ENCODE results near the gene EZR.

The EZR gene

DNA sequence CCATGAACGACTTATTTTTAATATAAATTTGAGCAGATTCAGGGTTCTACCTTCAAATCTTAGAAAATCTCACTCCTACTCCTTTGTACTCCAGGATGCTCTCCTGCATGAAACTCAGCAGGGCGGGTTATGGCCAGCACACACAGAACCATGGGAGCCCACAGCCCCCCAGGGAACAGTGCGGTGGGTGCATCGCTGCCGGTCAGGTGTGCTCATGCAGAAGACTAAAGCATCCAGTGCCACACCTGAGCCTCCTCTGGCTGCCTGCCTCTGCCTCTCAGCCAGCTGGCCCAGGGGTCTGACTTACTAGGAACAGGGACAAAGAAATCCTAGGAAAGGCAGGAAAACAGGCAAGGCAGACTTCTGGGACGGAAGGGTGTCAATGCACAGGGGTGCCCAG is 31.8 kb downstream of the EZR start:
- H3K27me3 ChIP-seq (ENCODE audit: control insufficient read depth in 1 of 2, insufficient read depth in 2 of 2, low read length in 2 of 2), result no peaks in the 10 kb centered on the region
- no peak overlapping the region for H3K9ac ChIP-seq (ENCODE audit: low read length)
- no peak overlapping the region for H3K27ac ChIP-seq (ENCODE audit: low read depth, low read length)
- no peaks in the 10 kb centered on the region for H3K9me3 ChIP-seq (ENCODE audit: low read length)
- peaks cover 51% of the 10 kb centered on the region for H3K36me3 ChIP-seq (ENCODE audit: insufficient read depth, low read length)
- H3K4me3 ChIP-seq (ENCODE audit: low read depth in 1 of 2, low read length in 2 of 2), result no peak overlapping the region
- H3K4me1 ChIP-seq (ENCODE audit: insufficient read depth, low read length), result no peaks in the 10 kb centered on the region

DNA sequence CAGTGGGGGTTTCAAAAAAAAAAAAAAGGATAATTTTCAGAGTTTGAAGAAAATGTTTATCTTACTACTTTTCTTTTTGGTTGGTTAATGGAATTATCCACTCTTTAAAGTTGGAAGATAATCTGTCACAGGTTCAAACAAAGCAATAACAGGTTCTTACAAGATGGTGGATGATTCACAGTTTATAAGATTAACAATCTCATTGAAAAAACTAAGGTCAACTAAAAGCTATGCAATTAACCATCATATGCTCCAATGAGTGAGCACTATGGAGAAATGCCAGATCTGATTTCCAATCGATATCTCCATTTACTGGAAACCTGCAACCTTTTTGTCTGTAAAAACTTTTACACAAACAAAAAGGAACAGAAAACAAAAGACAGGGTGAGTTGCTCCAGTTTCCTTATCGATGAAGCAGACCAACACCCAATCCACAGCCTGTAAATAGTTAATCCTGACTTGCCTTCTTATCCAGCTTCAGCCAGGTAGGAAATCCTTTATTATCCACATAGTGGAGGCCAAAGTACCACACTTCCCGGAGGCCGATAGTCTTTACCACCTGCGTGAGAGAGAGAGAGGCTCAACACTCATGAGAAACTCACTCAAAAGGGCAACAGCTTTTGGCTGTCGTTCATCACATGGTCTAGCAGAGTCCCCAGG is 32.4 kb downstream of the EZR start:
- no peaks in the 10 kb centered on the region for H3K27me3 ChIP-seq (ENCODE audit: control insufficient read depth in 1 of 2, insufficient read depth in 2 of 2, low read length in 2 of 2)
- H3K27ac ChIP-seq (ENCODE audit: low read depth, low read length), result no peak overlapping the region
- H3K36me3 ChIP-seq (ENCODE audit: insufficient read depth, low read length), result peaks cover 57% of the 10 kb centered on the region
- no peak overlapping the region for H3K4me3 ChIP-seq (ENCODE audit: low read depth in 1 of 2, low read length in 2 of 2)
- no peaks in the 10 kb centered on the region for H3K4me1 ChIP-seq (ENCODE audit: insufficient read depth, low read length)
- no peaks in the 10 kb centered on the region for H3K9me3 ChIP-seq (ENCODE audit: low read length)
- H3K9ac ChIP-seq (ENCODE audit: low read length), result no peak overlapping the region

DNA sequence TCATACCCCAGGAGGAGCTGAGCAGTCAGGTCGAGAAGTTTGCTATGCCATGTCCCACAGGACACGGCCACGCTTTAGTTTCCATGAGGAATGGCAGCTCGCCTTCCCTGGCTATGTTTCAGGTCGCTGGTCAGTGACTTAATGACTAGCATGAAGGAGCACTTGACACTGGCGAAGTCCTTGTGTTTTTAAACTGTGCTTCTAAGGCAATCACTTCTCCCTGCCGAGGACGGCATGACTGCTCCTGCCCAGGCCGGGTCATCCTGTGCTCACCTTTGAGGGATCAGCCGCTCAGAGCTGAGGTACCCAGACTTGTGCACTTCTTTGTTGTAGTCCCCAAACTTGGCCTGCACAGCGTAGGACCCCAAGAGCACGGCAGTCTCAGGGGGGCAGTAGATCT is 34.1 kb downstream of the EZR start:
- no peaks in the 10 kb centered on the region for H3K27me3 ChIP-seq (ENCODE audit: control insufficient read depth in 1 of 2, insufficient read depth in 2 of 2, low read length in 2 of 2)
- H3K36me3 ChIP-seq (ENCODE audit: insufficient read depth, low read length), result peaks cover 72% of the 10 kb centered on the region
- H3K9ac ChIP-seq (ENCODE audit: low read length), result no peak overlapping the region
- no peak overlapping the region for H3K4me3 ChIP-seq (ENCODE audit: low read depth in 1 of 2, low read length in 2 of 2)
- no peaks in the 10 kb centered on the region for H3K9me3 ChIP-seq (ENCODE audit: low read length)
- no peak overlapping the region for H3K27ac ChIP-seq (ENCODE audit: low read depth, low read length)
- H3K4me1 ChIP-seq (ENCODE audit: insufficient read depth, low read length), result no peaks in the 10 kb centered on the region

DNA sequence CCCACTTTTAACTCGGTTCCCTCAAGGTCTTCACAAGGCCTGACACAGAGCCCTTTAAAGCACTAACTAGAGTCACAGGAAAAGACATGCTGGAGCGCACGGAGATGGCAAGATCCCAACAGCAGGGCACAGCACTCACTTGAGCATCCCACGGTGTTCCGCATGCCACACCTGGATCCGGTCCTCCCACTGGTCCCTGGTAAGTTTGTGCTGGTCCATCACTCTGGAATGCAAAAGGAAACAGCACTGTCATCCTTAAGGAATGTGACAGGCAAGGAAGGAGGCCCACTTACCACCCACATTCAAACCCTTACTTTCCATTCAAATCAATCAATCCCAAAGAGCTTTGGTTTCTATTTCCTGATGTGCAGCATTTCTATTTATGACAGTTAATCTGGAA is 34.7 kb downstream of the EZR start:
- Histone ChIP-seq H3K36me3 (ENCODE audit: insufficient read depth, low read length) (peaks cover 72% of the 10 kb centered on the region), H3K9ac (ENCODE audit: low read length) (no peak overlapping the region), H3K27me3 (ENCODE audit: control insufficient read depth in 1 of 2, insufficient read depth in 2 of 2, low read length in 2 of 2) (no peaks in the 10 kb centered on the region), H3K4me3 (ENCODE audit: low read depth in 1 of 2, low read length in 2 of 2) (no peak overlapping the region), H3K27ac (ENCODE audit: low read depth, low read length) (no peak overlapping the region), H3K4me1 (ENCODE audit: insufficient read depth, low read length) (no peaks in the 10 kb centered on the region), H3K9me3 (ENCODE audit: low read length) (no peaks in the 10 kb centered on the region)

DNA sequence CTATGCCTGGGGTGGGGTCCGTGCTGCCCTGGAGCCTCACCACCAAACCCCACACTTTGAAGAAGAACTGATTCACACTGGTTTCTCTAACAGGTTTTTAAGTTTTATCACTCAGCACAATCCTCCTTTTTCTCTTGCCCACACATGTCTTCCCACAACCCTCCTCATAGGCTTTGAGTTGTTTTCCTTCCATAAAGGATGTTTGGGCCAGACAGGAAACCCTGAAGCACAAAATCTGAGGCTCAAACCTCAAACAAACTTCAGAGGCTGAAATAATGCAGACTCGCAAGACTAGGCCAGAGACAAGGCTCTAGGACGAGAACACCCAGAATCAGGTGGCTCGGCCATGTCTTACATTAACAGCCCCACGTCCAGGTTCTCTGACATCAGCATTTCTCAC is 35.3 kb downstream of the EZR start:
- Histone ChIP-seq H3K36me3 (ENCODE audit: insufficient read depth, low read length) (peaks cover 72% of the 10 kb centered on the region), H3K27ac (ENCODE audit: low read depth, low read length) (no peak overlapping the region), H3K9me3 (ENCODE audit: low read length) (no peaks in the 10 kb centered on the region), H3K4me3 (ENCODE audit: low read depth in 1 of 2, low read length in 2 of 2) (no peak overlapping the region), H3K27me3 (ENCODE audit: control insufficient read depth in 1 of 2, insufficient read depth in 2 of 2, low read length in 2 of 2) (no peaks in the 10 kb centered on the region), H3K4me1 (ENCODE audit: insufficient read depth, low read length) (no peaks in the 10 kb centered on the region), H3K9ac (ENCODE audit: low read length) (no peak overlapping the region)

DNA sequence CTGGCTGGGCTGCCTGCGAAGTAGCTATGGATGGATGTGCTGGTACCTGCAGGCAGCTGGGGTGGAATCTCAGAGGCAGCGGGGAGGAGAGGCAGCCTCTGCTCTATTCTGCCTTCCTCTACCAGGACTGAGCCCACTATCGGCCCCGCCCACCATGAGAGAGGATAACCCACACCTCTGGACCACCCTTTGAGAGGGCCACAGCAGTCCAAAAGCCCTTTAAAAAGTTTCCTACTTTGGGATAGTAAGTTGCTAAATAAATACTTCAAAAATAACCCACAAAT is 36.1 kb downstream of the EZR start:
- H3K36me3 ChIP-seq (ENCODE audit: insufficient read depth, low read length), result peaks cover 78% of the 10 kb centered on the region
- H3K27ac ChIP-seq (ENCODE audit: low read depth, low read length), result no peak overlapping the region
- no peak overlapping the region for H3K4me3 ChIP-seq (ENCODE audit: low read depth in 1 of 2, low read length in 2 of 2)
- no peaks in the 10 kb centered on the region for H3K9me3 ChIP-seq (ENCODE audit: low read length)
- no peaks in the 10 kb centered on the region for H3K27me3 ChIP-seq (ENCODE audit: control insufficient read depth in 1 of 2, insufficient read depth in 2 of 2, low read length in 2 of 2)
- no peaks in the 10 kb centered on the region for H3K4me1 ChIP-seq (ENCODE audit: insufficient read depth, low read length)
- H3K9ac ChIP-seq (ENCODE audit: low read length), result no peak overlapping the region

DNA sequence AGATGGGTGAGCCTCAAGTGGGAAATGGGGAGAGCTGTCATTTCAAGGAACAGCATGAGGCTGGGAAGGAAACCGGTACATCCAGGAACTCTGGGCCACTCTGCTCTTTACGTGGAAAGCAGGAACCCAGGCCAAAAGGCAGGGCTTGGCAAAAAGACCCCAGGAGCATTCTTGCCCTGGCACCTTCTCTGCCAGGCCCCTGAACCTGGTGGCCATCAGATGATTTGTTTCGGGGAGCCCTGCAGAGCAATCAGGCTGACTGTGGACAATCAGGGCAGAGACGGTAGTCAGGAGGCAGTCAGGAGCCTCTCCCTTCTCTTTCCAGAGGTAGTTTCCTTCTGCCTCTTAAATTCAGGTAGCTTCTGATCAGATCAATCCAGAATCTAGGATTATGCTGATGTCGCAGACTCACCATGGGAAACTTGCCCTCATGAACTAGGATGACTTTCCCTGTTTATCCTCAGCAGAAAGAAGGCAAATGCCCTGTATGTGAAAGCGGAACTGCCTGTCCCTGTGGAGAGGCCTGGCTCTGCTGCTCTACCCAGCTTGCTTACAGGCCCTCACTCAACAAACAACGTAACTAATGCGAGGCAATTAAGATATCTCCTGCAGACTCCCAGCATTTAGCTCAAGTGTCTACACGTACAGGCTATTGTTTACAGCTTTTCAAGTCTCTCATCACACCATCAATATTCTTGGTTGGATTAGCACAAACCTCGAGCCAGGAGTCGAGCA is 36.6 kb downstream of the EZR start:
- H3K4me1 ChIP-seq (ENCODE audit: insufficient read depth, low read length), result no peaks in the 10 kb centered on the region

DNA sequence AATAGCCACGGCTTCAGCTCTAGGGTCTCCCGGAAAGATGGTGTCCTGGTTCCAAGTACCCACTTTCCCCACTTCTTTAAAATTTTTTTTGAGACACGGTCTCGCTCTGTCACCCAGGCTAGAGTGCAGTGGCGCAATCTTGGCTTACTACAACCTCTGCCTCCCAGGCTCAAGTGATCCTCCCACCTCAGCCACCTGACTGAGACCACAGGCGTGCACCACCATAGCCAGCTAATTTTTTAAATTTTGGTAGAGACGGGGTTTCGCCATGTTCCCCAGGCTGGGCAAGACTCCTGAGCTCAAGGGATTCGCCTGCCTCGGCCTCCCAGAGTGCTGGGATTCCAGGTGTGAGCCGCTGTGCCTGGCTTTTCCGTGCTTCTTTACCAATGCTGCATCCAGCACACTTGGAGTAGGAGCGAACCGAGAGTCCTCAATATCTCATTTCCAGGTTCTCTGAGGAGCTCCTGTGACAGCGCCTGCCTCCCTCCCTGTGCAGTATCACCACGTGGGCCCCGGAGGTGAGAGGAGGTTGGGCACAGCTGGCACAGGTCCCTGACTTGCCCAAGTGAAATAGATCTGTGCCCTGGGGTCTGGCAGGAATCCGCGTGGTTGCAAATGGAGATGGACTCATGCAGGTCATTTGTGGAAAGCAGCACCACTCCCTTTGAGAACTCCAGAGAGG is 37.3 kb downstream of the EZR start:
- no peak overlapping the region for H3K4me3 ChIP-seq (ENCODE audit: low read depth in 1 of 2, low read length in 2 of 2)
- H3K9me3 ChIP-seq (ENCODE audit: low read length), result no peaks in the 10 kb centered on the region
- no peaks in the 10 kb centered on the region for H3K27me3 ChIP-seq (ENCODE audit: control insufficient read depth in 1 of 2, insufficient read depth in 2 of 2, low read length in 2 of 2)
- H3K36me3 ChIP-seq (ENCODE audit: insufficient read depth, low read length), result peaks cover 80% of the 10 kb centered on the region
- H3K27ac ChIP-seq (ENCODE audit: low read depth, low read length), result no peak overlapping the region
- H3K9ac ChIP-seq (ENCODE audit: low read length), result no peak overlapping the region
- no peaks in the 10 kb centered on the region for H3K4me1 ChIP-seq (ENCODE audit: insufficient read depth, low read length)

More for the DNA sequence above, 36.6 kb downstream of the EZR start:
- H3K27ac ChIP-seq (ENCODE audit: low read depth, low read length), result no peak overlapping the region
- no peak overlapping the region for H3K4me3 ChIP-seq (ENCODE audit: low read depth in 1 of 2, low read length in 2 of 2)
- no peaks in the 10 kb centered on the region for H3K27me3 ChIP-seq (ENCODE audit: control insufficient read depth in 1 of 2, insufficient read depth in 2 of 2, low read length in 2 of 2)
- peaks cover 80% of the 10 kb centered on the region for H3K36me3 ChIP-seq (ENCODE audit: insufficient read depth, low read length)
- no peak overlapping the region for H3K9ac ChIP-seq (ENCODE audit: low read length)
- H3K9me3 ChIP-seq (ENCODE audit: low read length), result no peaks in the 10 kb centered on the region

DNA sequence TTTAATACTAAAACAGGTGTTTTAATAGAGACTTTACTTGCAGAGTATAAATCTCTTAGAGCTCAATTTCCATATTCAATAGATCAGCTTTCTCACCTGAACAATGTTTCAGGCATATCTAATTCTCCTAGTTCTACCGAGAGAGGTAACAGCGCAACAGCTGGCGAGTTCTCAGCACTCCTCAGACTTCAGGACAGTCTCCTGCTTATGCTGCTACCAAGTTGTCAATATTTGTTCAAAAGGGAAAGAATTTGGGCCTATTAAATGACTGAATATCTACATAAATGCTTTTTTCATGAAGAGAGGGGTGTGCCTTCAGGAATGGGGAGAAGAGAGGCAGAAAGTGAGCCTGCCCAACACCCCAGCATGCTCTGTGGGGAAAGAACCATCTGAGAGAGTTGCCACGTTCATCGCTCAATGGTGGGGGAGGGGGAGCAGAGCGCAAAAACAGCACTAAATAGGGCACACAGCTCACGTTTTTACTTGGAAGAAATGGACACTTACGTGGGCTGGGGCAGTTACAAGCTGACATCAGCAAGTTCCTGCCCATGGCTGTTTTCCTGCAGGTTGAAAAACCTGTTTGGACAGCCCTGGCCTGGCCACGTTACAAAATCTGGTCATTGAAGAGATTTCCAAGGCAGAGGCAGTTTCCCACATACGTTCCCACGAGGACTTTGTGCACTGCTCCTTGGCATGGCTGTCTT is 38.0 kb downstream of the EZR start:
- no peak overlapping the region for H3K4me3 ChIP-seq (ENCODE audit: low read depth in 1 of 2, low read length in 2 of 2)
- peaks cover 78% of the 10 kb centered on the region for H3K36me3 ChIP-seq (ENCODE audit: insufficient read depth, low read length)
- no peaks in the 10 kb centered on the region for H3K4me1 ChIP-seq (ENCODE audit: insufficient read depth, low read length)
- no peaks in the 10 kb centered on the region for H3K9me3 ChIP-seq (ENCODE audit: low read length)
- H3K9ac ChIP-seq (ENCODE audit: low read length), result no peak overlapping the region
- H3K27ac ChIP-seq (ENCODE audit: low read depth, low read length), result no peak overlapping the region
- no peaks in the 10 kb centered on the region for H3K27me3 ChIP-seq (ENCODE audit: control insufficient read depth in 1 of 2, insufficient read depth in 2 of 2, low read length in 2 of 2)

DNA sequence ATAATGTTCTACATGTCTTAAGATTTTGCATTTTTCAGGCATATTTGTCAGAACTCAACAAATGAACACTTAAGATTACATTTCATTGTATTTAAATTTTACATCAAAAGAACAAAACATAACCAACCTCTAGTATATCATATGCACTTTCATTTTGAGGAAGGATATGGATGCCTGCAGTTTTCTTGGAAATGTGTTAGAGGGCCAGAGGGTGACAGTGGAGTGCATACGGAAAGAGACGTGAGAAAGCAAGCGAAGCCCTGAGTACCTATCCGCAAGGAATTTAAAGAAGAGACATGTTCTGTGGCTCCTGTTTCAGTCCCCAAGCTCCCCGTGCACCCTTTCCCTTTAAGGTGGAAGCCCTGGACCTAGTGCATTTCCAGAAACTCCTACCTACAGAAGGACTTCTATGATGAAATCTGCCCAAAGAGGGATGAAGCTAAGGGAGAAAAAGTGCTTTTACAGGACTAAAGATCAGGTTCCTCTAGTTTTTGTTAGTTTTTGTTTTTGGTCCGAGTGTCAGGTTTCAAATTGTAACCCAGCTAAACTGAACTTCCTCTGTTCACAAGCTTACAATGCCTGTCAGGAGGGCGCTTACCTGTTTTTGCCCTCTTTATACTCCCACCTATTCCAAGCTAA is 38.8 kb downstream of the EZR start:
- H3K27me3 ChIP-seq (ENCODE audit: control insufficient read depth in 1 of 2, insufficient read depth in 2 of 2, low read length in 2 of 2), result no peaks in the 10 kb centered on the region
- no peaks in the 10 kb centered on the region for H3K4me1 ChIP-seq (ENCODE audit: insufficient read depth, low read length)
- H3K9me3 ChIP-seq (ENCODE audit: low read length), result no peaks in the 10 kb centered on the region
- no peak overlapping the region for H3K4me3 ChIP-seq (ENCODE audit: low read depth in 1 of 2, low read length in 2 of 2)
- H3K36me3 ChIP-seq (ENCODE audit: insufficient read depth, low read length), result peaks cover 82% of the 10 kb centered on the region
- no peak overlapping the region for H3K27ac ChIP-seq (ENCODE audit: low read depth, low read length)
- H3K9ac ChIP-seq (ENCODE audit: low read length), result no peak overlapping the region

DNA sequence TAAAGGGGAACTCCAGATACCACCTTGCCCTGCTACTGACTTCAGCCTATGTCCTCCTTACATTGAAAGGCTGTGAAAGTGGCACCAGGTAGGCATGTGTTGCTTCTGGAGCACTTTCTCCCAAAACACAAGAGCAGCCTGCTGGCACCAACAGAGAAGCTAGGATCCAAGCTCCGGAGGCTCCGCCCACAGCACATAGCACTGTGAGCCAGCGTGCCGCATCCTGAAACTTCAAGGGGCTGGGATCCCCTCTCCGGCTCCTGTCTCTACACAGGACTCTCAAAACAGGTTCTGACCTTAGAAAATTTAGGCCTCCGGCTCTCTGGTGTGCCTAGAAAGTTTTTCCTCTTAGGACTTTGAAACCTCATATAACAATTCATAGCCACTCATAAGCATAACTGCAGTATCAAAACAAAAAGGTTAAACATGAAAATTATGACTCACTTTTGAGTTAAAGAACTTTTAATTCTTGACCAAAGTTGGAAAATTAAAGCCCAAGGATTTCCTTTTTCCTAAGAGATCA is 41.1 kb downstream of the EZR start:
- peaks cover 79% of the 10 kb centered on the region for H3K36me3 ChIP-seq (ENCODE audit: insufficient read depth, low read length)
- no peak overlapping the region for H3K27ac ChIP-seq (ENCODE audit: low read depth, low read length)

More for the DNA sequence above, 41.1 kb downstream of the EZR start:
- Histone ChIP-seq H3K9ac (ENCODE audit: low read length) (no peak overlapping the region), H3K9me3 (ENCODE audit: low read length) (no peaks in the 10 kb centered on the region), H3K4me3 (ENCODE audit: low read depth in 1 of 2, low read length in 2 of 2) (no peak overlapping the region), H3K4me1 (ENCODE audit: insufficient read depth, low read length) (no peaks in the 10 kb centered on the region), H3K27me3 (ENCODE audit: control insufficient read depth in 1 of 2, insufficient read depth in 2 of 2, low read length in 2 of 2) (no peaks in the 10 kb centered on the region)

Data from muscle layer of colon (tissue), 2 donors.